Trophoblast cell (in vitro differentiated cells and primary cell): Measurements from ENCODE around the gene ZNF621. TPM values are rescaled to one million over a fixed set of nuclear protein-coding genes. Genes with fewer than 3 reads are reported as not detected.

Experiments
- DNase-seq, 2 donors: peaks; one replicate each; pipeline ENCODE4 v3.0.0-alpha.2; 2016
- H2AFZ ChIP-seq: 2 replicates; pipeline ENCODE4 v1.6.1; 2013; ENCODE audit warnings: low read length, moderate library complexity, mild to moderate bottlenecking; ENCODE audit not compliant: insufficient read depth, poor library complexity
- H2AK5ac ChIP-seq: 2 replicates; pipeline ENCODE4 v1.6.1; 2013; ENCODE audit warnings: mild to moderate bottlenecking, low read length
- H2BK120ac ChIP-seq: 2 replicates; pipeline ENCODE4 v1.6.1; 2013; ENCODE audit warnings: low read length, mild to moderate bottlenecking, moderate library complexity; ENCODE audit not compliant: insufficient read depth, poor library complexity
- H2BK12ac ChIP-seq: 2 replicates; pipeline ENCODE4 v1.6.1; 2013; ENCODE audit warnings: mild to moderate bottlenecking, low read length, moderate library complexity
- H2BK5ac ChIP-seq: 2 replicates; pipeline ENCODE4 v1.6.1; 2013; ENCODE audit warnings: low read length, low read depth, moderate library complexity, mild to moderate bottlenecking; ENCODE audit not compliant: poor library complexity
- H3K14ac ChIP-seq: 2 replicates; pipeline ENCODE4 v1.6.1; 2013; ENCODE audit warnings: mild to moderate bottlenecking, low read length
- H3K18ac ChIP-seq: 2 replicates; pipeline ENCODE4 v1.6.1; 2013; ENCODE audit warnings: mild to moderate bottlenecking, low read length
- H3K23ac ChIP-seq: 2 replicates; pipeline ENCODE4 v1.6.1; 2013; ENCODE audit warnings: low read length
- H3K27ac ChIP-seq: 2 replicates; pipeline ENCODE4 v1.5.1; 2013; ENCODE audit warnings: low read depth, mild to moderate bottlenecking, inconsistent platforms, low read length, moderate library complexity
- H3K27me3 ChIP-seq: 2 replicates; pipeline ENCODE4 v1.6.1; 2013; ENCODE audit warnings: inconsistent platforms, mild to moderate bottlenecking, low read length, moderate library complexity; ENCODE audit not compliant: insufficient read depth
- H3K36me3 ChIP-seq, 2 experiments: 1 replicate in 1 of 2; 2 replicates in 1 of 2; pipeline ENCODE4 v1.6.1; 2013; ENCODE audit warnings: low read length in 2 of 2, mild to moderate bottlenecking in 2 of 2, moderate library complexity in 1 of 2; ENCODE audit not compliant: insufficient read depth in 2 of 2, control insufficient read depth in 1 of 2
- H3K4ac ChIP-seq: 2 replicates; pipeline ENCODE4 v1.6.1; 2013; ENCODE audit warnings: low read depth, mild to moderate bottlenecking, low read length, moderate library complexity
- H3K4me1 ChIP-seq, 2 experiments: 1 replicate in 1 of 2; 2 replicates in 1 of 2; pipeline ENCODE4 v1.6.1; 2013; ENCODE audit warnings: low read length in 2 of 2, mild to moderate bottlenecking in 2 of 2, moderate library complexity in 1 of 2; ENCODE audit not compliant: insufficient read depth in 2 of 2, control insufficient read depth in 1 of 2
- H3K4me2 ChIP-seq: 2 replicates; pipeline ENCODE4 v1.6.1; 2013; ENCODE audit warnings: inconsistent platforms, mild to moderate bottlenecking, low read length, moderate library complexity
- H3K4me3 ChIP-seq: 2 replicates; pipeline ENCODE4 v1.5.1; 2013; ENCODE audit warnings: mild to moderate bottlenecking, low read depth, low read length, inconsistent platforms
- H3K79me1 ChIP-seq: one replicate; pipeline ENCODE4 v1.6.1; 2013; ENCODE audit warnings: low read length
- H3K79me2 ChIP-seq: 2 replicates; pipeline ENCODE4 v1.6.1; 2013; ENCODE audit warnings: low read length, mild to moderate bottlenecking; ENCODE audit not compliant: control insufficient read depth, insufficient read depth, poor library complexity
- H3K9ac ChIP-seq: 2 replicates; pipeline ENCODE4 v1.6.1; 2013; ENCODE audit warnings: mild to moderate bottlenecking, low read length
- H3K9me3 ChIP-seq: 2 replicates; pipeline ENCODE4 v1.6.1; 2013; ENCODE audit warnings: low read depth, mild to moderate bottlenecking, control low read depth, inconsistent platforms, low read length; ENCODE audit not compliant: insufficient read depth
- H4K12ac ChIP-seq: 2 replicates; pipeline ENCODE4 v1.6.1; 2013; ENCODE audit warnings: low read depth, mild to moderate bottlenecking, low read length, moderate library complexity
- H4K8ac ChIP-seq: 2 replicates; pipeline ENCODE4 v1.6.1; 2013; ENCODE audit warnings: low read depth, mild to moderate bottlenecking, low read length, moderate library complexity
- H4K91ac ChIP-seq: one replicate; pipeline ENCODE4 v1.6.1; 2013; ENCODE audit warnings: low read depth, mild to moderate bottlenecking, low read length, moderate library complexity
- WGBS: extraction: QIAGEN DNeasy Blood & Tissue Kit; methylation state at CpG from one replicate; pipeline ENCODE4 v1.1.7; 2013; ENCODE audit warnings: missing lambda C conversion rate; ENCODE audit not compliant: insufficient read length, insufficient coverage; ENCODE audit errors: extremely low coverage; 5-methylcytosine and 5-hydroxymethylcytosine counted together
- polyA plus RNA-seq: library from polyadenylated mRNA; stranded (reverse); fragments of 200-250 nt; gene quantifications from 2 replicates; pipeline ENCODE4 v1.2.3, GENCODE V29; 2013

The ZNF621 gene
- polyA plus RNA-seq = 15.0 and 15.4 TPM in 2 replicates

DNA sequence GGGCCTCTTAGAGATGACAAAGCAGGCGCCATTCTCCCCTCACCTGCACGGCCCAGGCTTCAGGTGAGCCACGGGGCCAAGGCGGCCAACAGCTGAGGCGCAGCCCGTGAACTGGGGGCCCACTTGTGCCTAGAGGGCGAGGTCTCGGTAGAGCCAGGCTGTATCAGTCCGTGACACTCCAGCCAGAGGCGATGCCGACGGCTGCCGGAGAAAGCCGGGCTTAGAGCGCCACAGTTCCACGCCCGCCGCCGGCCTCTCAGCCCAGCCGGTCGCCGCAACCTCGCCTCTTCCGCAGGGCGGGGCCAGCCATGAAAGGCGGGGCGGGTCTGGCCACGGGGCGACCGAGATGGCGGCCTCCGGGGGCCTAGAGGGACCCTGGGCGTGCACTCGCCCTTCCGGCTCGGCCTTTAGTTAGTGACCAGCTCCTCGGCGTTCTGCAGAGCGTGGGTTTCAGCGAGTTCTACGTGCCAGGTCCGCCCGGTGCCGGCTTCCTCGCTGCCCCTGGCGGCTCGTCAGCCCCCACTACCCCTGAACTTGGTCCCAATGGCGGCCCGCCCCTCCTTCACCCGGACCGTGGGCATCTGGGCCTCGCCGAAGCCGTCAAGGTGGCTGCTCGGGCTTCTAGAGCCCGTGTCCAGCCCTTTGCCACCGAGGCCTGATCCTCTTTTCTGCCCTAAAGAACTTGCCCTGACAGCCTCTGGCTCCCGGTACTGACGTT, at the start of gene ZNF621:
Gene ZNF621 (plus strand): TSS at position 393 of the 718 bp plus-strand sequence. CDS start 881 bp downstream, outside the sequence.
- peak within 1 kb of the TSS; percentile 96 for H4K12ac ChIP-seq
- peaks cover 5 to 8% of the 10 kb centered on the region in 2 experiments for H3K4me1 ChIP-seq
- H3K9me3 ChIP-seq = no peaks in the 10 kb centered on the region
- H2AK5ac ChIP-seq = peak within 1 kb of the TSS; percentile 71
- peak; percentile 87 to 92 for DNase-seq
- H3K79me2 ChIP-seq = peaks cover 8% of the 10 kb centered on the region
- H2BK120ac ChIP-seq = peak within 1 kb of the TSS; percentile 89
- peaks cover 8% of the 10 kb centered on the region for H3K79me1 ChIP-seq
- H2BK12ac ChIP-seq = no peak within 1 kb of the TSS
- peak within 1 kb of the TSS; percentile 94 for H3K18ac ChIP-seq
- peak within 1 kb of the TSS; percentile 95 for H3K9ac ChIP-seq
- H3K14ac ChIP-seq = peak within 1 kb of the TSS; percentile 98
- peak within 1 kb of the TSS; percentile 93 for H4K91ac ChIP-seq
- H3K4ac ChIP-seq = peak within 1 kb of the TSS; percentile 90
- peak within 1 kb of the TSS; percentile 92 for H3K4me3 ChIP-seq
- H3K23ac ChIP-seq = no peak within 1 kb of the TSS
- peaks cover 5 to 9% of the 10 kb centered on the region in 2 experiments for H3K36me3 ChIP-seq
- H3K27me3 ChIP-seq = no peaks in the 10 kb centered on the region
- peak within 1 kb of the TSS; percentile 23 for H3K27ac ChIP-seq
- WGBS = no CpG with 5 or more reads among the region's 59 CpGs
- H3K4me2 ChIP-seq = peak within 1 kb of the TSS; percentile 95
- peak within 1 kb of the TSS; percentile 97 for H4K8ac ChIP-seq
- H2AFZ ChIP-seq = peak within 1 kb of the TSS; percentile 89
- peak within 1 kb of the TSS; percentile 90 for H2BK5ac ChIP-seq

DNA sequence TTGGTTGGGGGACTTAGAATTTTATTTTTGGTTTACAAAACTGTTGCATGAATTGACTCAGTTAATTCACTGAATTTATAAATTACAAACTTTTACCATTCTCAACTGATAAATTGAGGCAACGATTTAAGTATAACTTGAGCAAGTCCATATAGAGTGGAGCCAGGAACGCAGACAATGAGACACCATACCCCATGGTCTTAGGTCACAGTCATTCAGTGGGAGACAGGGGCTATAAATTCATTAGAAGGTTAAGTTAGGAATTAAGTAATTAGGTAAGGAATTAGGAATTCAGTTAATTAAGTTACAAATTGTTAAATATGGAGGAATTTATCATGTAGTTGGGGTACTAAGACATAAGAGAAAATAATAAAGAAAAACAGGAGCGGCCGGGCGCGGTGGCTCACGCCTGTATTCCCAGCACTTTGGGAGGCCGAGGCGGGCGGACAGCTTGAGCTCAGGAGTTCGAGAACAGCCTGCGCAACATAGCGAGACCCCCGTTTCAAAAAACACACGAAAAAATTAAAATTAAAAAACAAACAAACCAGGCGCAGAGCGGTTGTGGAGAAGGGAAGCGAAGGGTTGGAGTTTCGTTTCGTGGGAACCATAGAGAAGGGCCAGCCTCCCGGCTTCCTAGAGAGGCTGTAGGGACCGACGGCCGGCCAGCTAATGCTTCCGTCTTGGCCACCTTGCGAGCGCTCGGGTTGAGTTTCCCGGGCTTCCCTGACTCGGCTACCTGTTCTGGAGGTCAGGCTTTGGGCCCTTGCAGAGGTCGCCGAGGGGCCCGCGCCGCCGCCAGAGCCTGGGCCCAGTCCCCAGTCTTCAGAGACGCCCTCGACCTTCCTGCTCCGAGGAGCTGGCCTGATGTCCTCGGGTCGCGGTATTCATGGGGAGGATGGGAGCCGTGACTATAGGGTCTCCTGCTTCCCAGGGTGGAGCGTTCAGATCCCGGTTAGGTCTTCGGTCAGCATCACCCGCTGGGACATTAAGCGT, 48.0 kb upstream of the ZNF621 start, which contains the start of gene ZNF619:
Gene ZNF619 (plus strand): TSS at position 645 of the 993 bp plus-strand sequence. CDS start 858 bp downstream, outside the sequence.
- Histone ChIP-seq H3K4me2 (peak within 1 kb of the TSS; percentile 74), H2BK12ac (no peak within 1 kb of the TSS), H3K4me3 (peak within 1 kb of the TSS; percentile 76), H4K8ac (peak within 1 kb of the TSS; percentile 92), H3K4me1 (peaks cover 0 to 3% of the 10 kb centered on the region in 2 experiments), H3K79me1 (peaks cover 3% of the 10 kb centered on the region), H2BK5ac (no peak within 1 kb of the TSS), H2AK5ac (no peak within 1 kb of the TSS), H3K18ac (peak within 1 kb of the TSS; percentile 9), H3K36me3 (peaks cover 0 to 2% of the 10 kb centered on the region in 2 experiments), H3K27ac (no peak within 1 kb of the TSS), H2BK120ac (peak within 1 kb of the TSS; percentile 3), H3K79me2 (peaks cover 4% of the 10 kb centered on the region), H3K23ac (no peak within 1 kb of the TSS), H3K4ac (peak within 1 kb of the TSS; percentile 5), H4K12ac (peak within 1 kb of the TSS; percentile 40), H2AFZ (peak within 1 kb of the TSS; percentile 76), H3K14ac (peak within 1 kb of the TSS; percentile 56), H3K9ac (peak within 1 kb of the TSS; percentile 66), H3K9me3 (no peaks in the 10 kb centered on the region), H4K91ac (peak within 1 kb of the TSS; percentile 63), H3K27me3 (no peaks in the 10 kb centered on the region)
- DNase-seq = peak; percentile 40 to 70
- no CpG with 5 or more reads among the region's 48 CpGs for WGBS

DNA sequence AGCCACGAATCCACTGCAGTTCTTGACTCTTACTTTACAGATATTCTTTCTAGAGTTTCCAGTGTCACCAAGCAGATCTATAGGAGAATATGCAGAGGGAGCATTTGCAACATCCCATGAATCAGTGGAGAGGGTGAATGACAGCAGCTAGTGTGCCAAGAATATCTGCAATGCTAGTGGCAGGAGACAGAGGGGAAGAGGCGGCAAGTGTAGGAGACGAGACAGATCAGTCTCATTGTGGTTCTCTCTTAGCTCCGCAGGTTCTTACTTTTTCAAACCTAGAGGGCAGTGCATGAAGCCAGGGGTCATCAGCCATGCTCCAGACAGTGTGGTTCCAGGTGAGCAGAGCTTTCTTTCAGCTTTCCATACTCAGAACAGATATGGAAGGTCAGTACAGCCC, 47.1 kb upstream of the ZNF621 start:
- Histone ChIP-seq H3K27me3 (no peaks in the 10 kb centered on the region), H2BK120ac (no peak overlapping the region), H2AFZ (no peak overlapping the region), H3K4me1 (peaks cover 0 to 3% of the 10 kb centered on the region in 2 experiments), H3K4me2 (peak overlapping the region; percentile 74), H4K91ac (no peak overlapping the region), H3K79me1 (peaks cover 3% of the 10 kb centered on the region), H3K18ac (no peak overlapping the region), H3K79me2 (peaks cover 4% of the 10 kb centered on the region), H3K23ac (no peak overlapping the region), H3K9ac (no peak overlapping the region), H3K14ac (no peak overlapping the region), H3K9me3 (no peaks in the 10 kb centered on the region), H3K4ac (no peak overlapping the region), H2BK5ac (no peak overlapping the region), H3K4me3 (no peak overlapping the region), H2BK12ac (no peak overlapping the region), H3K27ac (no peak overlapping the region), H4K12ac (peak overlapping the region; percentile 40), H2AK5ac (no peak overlapping the region), H3K36me3 (peaks cover 3% of the 10 kb centered on the region in 2 experiments), H4K8ac (peak overlapping the region; percentile 1)
- DNase-seq = no peak
- no CpG with 5 or more reads among the region's 4 CpGs for WGBS

- H3K23ac ChIP-seq = no peak overlapping the region
- no peak overlapping the region for H2BK5ac ChIP-seq
- no peaks in the 10 kb centered on the region for H3K4me1 ChIP-seq
- H3K9ac ChIP-seq = no peak overlapping the region
- H3K18ac ChIP-seq = no peak overlapping the region
- no peak for DNase-seq
- no peak overlapping the region for H3K4me3 ChIP-seq
- H2BK12ac ChIP-seq = no peak overlapping the region
- H4K91ac ChIP-seq = no peak overlapping the region
- no peak overlapping the region for H2AK5ac ChIP-seq
- H3K14ac ChIP-seq = no peak overlapping the region
- no peaks in the 10 kb centered on the region for H3K79me1 ChIP-seq
- H4K8ac ChIP-seq = no peak overlapping the region
- H3K4me2 ChIP-seq = no peak overlapping the region
- no CpG with 5 or more reads among the region's 3 CpGs for WGBS
- H4K12ac ChIP-seq = no peak overlapping the region
- H3K27me3 ChIP-seq = no peaks in the 10 kb centered on the region
- H3K27ac ChIP-seq = no peak overlapping the region
- peaks cover 8 to 18% of the 10 kb centered on the region in 2 experiments for H3K36me3 ChIP-seq
- no peaks in the 10 kb centered on the region for H3K79me2 ChIP-seq
- no peak overlapping the region for H2BK120ac ChIP-seq
- peaks cover 3% of the 10 kb centered on the region for H3K9me3 ChIP-seq
- no peak overlapping the region for H3K4ac ChIP-seq
- no peak overlapping the region for H2AFZ ChIP-seq
Measured at GRCh38 chr3:40487172-40487571, 37.6 kb upstream of the ZNF621 start.
